Measurements from ENCODE around the gene KIF4B. TPM values are rescaled to one million over a fixed set of nuclear protein-coding genes. Genes with fewer than 3 reads are reported as not detected.

Gene KIF4B
- polyA plus RNA-seq, 1 donor (not counting 4 experiments of a cell fraction or from before 2014, with no cell fraction given), result not detected

- Histone ChIP-seq H3K9me1 (ENCODE audit: control insufficient read depth, extremely low read depth, insufficient read depth, low read length) (no peaks in the 10 kb centered on the region), H3K9ac (ENCODE audit: control insufficient read depth, extremely low read depth, insufficient read depth, low read length) (no peak overlapping the region), H3K4me1 (ENCODE audit: control insufficient read depth, extremely low read depth, insufficient read depth, low read length) (no peaks in the 10 kb centered on the region), H4K20me1 (ENCODE audit: control insufficient read depth, extremely low read depth, insufficient read depth, low read length) (no peaks in the 10 kb centered on the region), H3K9me3 (ENCODE audit: control insufficient read depth, low read depth, low read length) (no peaks in the 10 kb centered on the region), H3K36me3 (ENCODE audit: control insufficient read depth in 2 of 2, extremely low read depth in 1 of 2, insufficient read depth in 2 of 2, low read length in 2 of 2) (no peaks in the 10 kb centered on the region), H3K27me3 (ENCODE audit: control insufficient read depth, extremely low read depth, insufficient read depth, low read length) (no peaks in the 10 kb centered on the region), H3K79me2 (ENCODE audit: control insufficient read depth, insufficient read depth, low read length) (no peaks in the 10 kb centered on the region), H3K4me2 (ENCODE audit: control insufficient read depth, extremely low read depth, insufficient read depth, low read depth, low read length) (no peak overlapping the region), H2AFZ (ENCODE audit: control insufficient read depth, low read length) (no peak overlapping the region), H3K27ac (ENCODE audit: control insufficient read depth, insufficient read depth, low read length) (no peak overlapping the region), H3K4me3 (ENCODE audit: control insufficient read depth in 2 of 3, extremely low read depth in 1 of 3, insufficient read depth in 2 of 3, low read depth in 1 of 3, low read length in 3 of 3) (no peak overlapping the region)
- TF ChIP-seq EZH2 (IDR thresholded peaks at IDR 0.05; ENCODE audit: low read length), result no peak
- no peak for TF ChIP-seq CTCF (optimal IDR thresholded peaks at IDR 0.05 in 1 of 3, IDR thresholded peaks at IDR 0.05 in 1 of 3, conservative IDR thresholded peaks at IDR 0.05 in 1 of 3; ENCODE audit: extremely low read depth in 1 of 3, insufficient read depth in 2 of 3, low read length in 3 of 3)
- DNase-seq (ENCODE audit: low read depth, low spot score), result no peak
- dilution Hi-C loops (cut with MboI; ENCODE audit: extremely low pct_ligation_motif_present, low sequenced_read_pairs), result no loop called here
- no peak for FAIRE-seq
These were observed 9.8 kb downstream of the KIF4B start for GRCh38 chr5:155023320-155023719.

- Histone ChIP-seq H3K27me3 (ENCODE audit: control insufficient read depth, extremely low read depth, insufficient read depth, low read length) (no peaks in the 10 kb centered on the region), H4K20me1 (ENCODE audit: control insufficient read depth, extremely low read depth, insufficient read depth, low read length) (no peaks in the 10 kb centered on the region), H3K9ac (ENCODE audit: control insufficient read depth, extremely low read depth, insufficient read depth, low read length) (no peak overlapping the region), H3K4me1 (ENCODE audit: control insufficient read depth, extremely low read depth, insufficient read depth, low read length) (no peaks in the 10 kb centered on the region), H3K9me1 (ENCODE audit: control insufficient read depth, extremely low read depth, insufficient read depth, low read length) (no peaks in the 10 kb centered on the region), H3K79me2 (ENCODE audit: control insufficient read depth, insufficient read depth, low read length) (no peaks in the 10 kb centered on the region), H3K36me3 (ENCODE audit: control insufficient read depth in 2 of 2, extremely low read depth in 1 of 2, insufficient read depth in 2 of 2, low read length in 2 of 2) (no peaks in the 10 kb centered on the region), H3K27ac (ENCODE audit: control insufficient read depth, insufficient read depth, low read length) (no peak overlapping the region), H3K4me3 (ENCODE audit: control insufficient read depth in 2 of 3, extremely low read depth in 1 of 3, insufficient read depth in 2 of 3, low read depth in 1 of 3, low read length in 3 of 3) (no peak overlapping the region), H2AFZ (ENCODE audit: control insufficient read depth, low read length) (no peak overlapping the region), H3K9me3 (ENCODE audit: control insufficient read depth, low read depth, low read length) (no peaks in the 10 kb centered on the region), H3K4me2 (ENCODE audit: control insufficient read depth, extremely low read depth, insufficient read depth, low read depth, low read length) (no peak overlapping the region)
- FAIRE-seq (no peak), DNase-seq (ENCODE audit: low read depth, low spot score) (no peak)
- TF ChIP-seq EZH2 (IDR thresholded peaks at IDR 0.05; ENCODE audit: low read length) (no peak), CTCF (optimal IDR thresholded peaks at IDR 0.05 in 1 of 3, IDR thresholded peaks at IDR 0.05 in 1 of 3, conservative IDR thresholded peaks at IDR 0.05 in 1 of 3; ENCODE audit: extremely low read depth in 1 of 3, insufficient read depth in 2 of 3, low read length in 3 of 3) (no peak)
- dilution Hi-C loops (cut with MboI; ENCODE audit: extremely low pct_ligation_motif_present, low sequenced_read_pairs), result no loop called here
These were observed 10.5 kb downstream of the KIF4B start for GRCh38 chr5:155024015-155024414.

Measured in keratinocyte (primary cell).